ENCODE results near the gene ADCY6. TPM values are rescaled to one million over a fixed set of nuclear protein-coding genes. Genes with fewer than 3 reads are reported as not detected.

The ADCY6 gene
- total RNA-seq, 1 experiment from 2014 or later: 31.1 TPM

GRCh38 chr12:48824905-48825304 is 36.0 kb upstream of the ADCY6 start:
- H3K4me1 ChIP-seq (ENCODE audit: insufficient read depth, low read length): no peaks in the 10 kb centered on the region

More at GRCh38 chr12:48824905-48825304, 36.0 kb upstream of the ADCY6 start:
- H3K4ac ChIP-seq (ENCODE audit: low read depth, low read length): no peak overlapping the region
- no peak overlapping the region for H4K91ac ChIP-seq (ENCODE audit: insufficient read length, low read depth, low read length)
- no peaks in the 10 kb centered on the region for H3K79me1 ChIP-seq (ENCODE audit: insufficient read depth, low read depth, low read length, poor library complexity, severe bottlenecking)
- H2BK5ac ChIP-seq (ENCODE audit: insufficient read length, low read length): no peak overlapping the region
- no peak overlapping the region for H2BK15ac ChIP-seq (ENCODE audit: low read depth, low read length)
- H3K23me2 ChIP-seq (ENCODE audit: insufficient read length, low read depth, low read length, poor library complexity, severe bottlenecking): no peaks in the 10 kb centered on the region
- Mint-ChIP-seq H3K27me3 (ENCODE audit: low read depth) (peaks cover 2% of the 10 kb centered on the region), H3K4me1 (peaks cover 20 to 30% of the 10 kb centered on the region in 2 experiments), H3K9me3 (no peaks in the 10 kb centered on the region), H3K27ac (no peak overlapping the region; a peak in 1 of 7 replicates), H3K36me3 (ENCODE audit: insufficient read depth in 1 of 3, low read depth in 3 of 3) (peaks cover 8 to 62% (median 40%) of the 10 kb centered on the region in 3 experiments; a peak in 6 of 7 replicates), H3K4me3 (no peak overlapping the region)
- H3K56ac ChIP-seq (ENCODE audit: insufficient read length, low read depth, low read length): no peak overlapping the region
- no peaks in the 10 kb centered on the region for H4K20me1 ChIP-seq (ENCODE audit: control insufficient read depth, insufficient read depth, insufficient read length)
- no peak for TF ChIP-seq CTCF (conservative IDR thresholded peaks at IDR 0.05)
- H3K27me3 ChIP-seq (ENCODE audit: insufficient read depth, low read length): no peaks in the 10 kb centered on the region; the same call in 1 of the 2 replicates
- no peak overlapping the region for H4K8ac ChIP-seq (replicated peaks; ENCODE audit: insufficient read length, low read depth, low read length)
- H2BK120ac ChIP-seq (ENCODE audit: low read depth, low read length, poor library complexity, severe bottlenecking): no peak overlapping the region
- WGBS (ENCODE audit: extremely low coverage, insufficient read length, low lambda C conversion rate): no CpG with 5 or more reads among the region's 4 CpGs
- no peak overlapping the region for H3K14ac ChIP-seq (ENCODE audit: insufficient read depth, low read length)
- no peak overlapping the region for H3K27ac ChIP-seq (ENCODE audit: insufficient read length, low read depth, low read length)
- H3K9ac ChIP-seq (ENCODE audit: extremely low read depth, insufficient read length, low read length): no peak overlapping the region
- DNase-seq: no peak
- no peak overlapping the region for H3K4me2 ChIP-seq (ENCODE audit: insufficient read depth, insufficient read length, low read length)
- no peak overlapping the region for H3K23ac ChIP-seq (ENCODE audit: insufficient read length, low read depth, low read length)
- H2AK5ac ChIP-seq (ENCODE audit: insufficient read length, low read length): no peak overlapping the region
- H3K18ac ChIP-seq (ENCODE audit: insufficient read length, low read depth, low read length): no peak overlapping the region
- no peak overlapping the region for H4K5ac ChIP-seq (ENCODE audit: insufficient read length, low read depth, low read length)
- no peak overlapping the region for H3T11ph ChIP-seq (ENCODE audit: low read length)
- H2AFZ ChIP-seq (ENCODE audit: low read length): no peak overlapping the region
- no peaks in the 10 kb centered on the region for H3K79me2 ChIP-seq (ENCODE audit: insufficient read depth, low read length)
- H3K9me3 ChIP-seq (ENCODE audit: control insufficient read depth, low read depth, low read length): no peaks in the 10 kb centered on the region
- no peak overlapping the region for H2BK20ac ChIP-seq (ENCODE audit: low read depth, low read length, poor library complexity, severe bottlenecking)
- no peak overlapping the region for H2BK12ac ChIP-seq (ENCODE audit: insufficient read length, low read depth, low read length)
